Activated CD4-positive, alpha-beta T cell treated with anti-CD3 and anti-CD28 coated beads, Interleukin-2, amount 10 ng/mL, durations not matched to agents 7 days and 5 days (primary cell): ENCODE results near the gene FLNB. TPM values are rescaled to one million over a fixed set of nuclear protein-coding genes. Genes with fewer than 3 reads are reported as not detected.

Experiments used
- CTCF ChIA-PET: fragments of 350-600 bp; sonication (Branson Sonifier 250); formaldehyde crosslinking; loops from one replicate; lab custom pipeline; 2021; ENCODE audit warnings: antibody characterized with exemption; lab: Charles Lee
- POLR2A ChIA-PET: fragments of 350-600 bp; sonication (Branson Sonifier 250); formaldehyde crosslinking; loops from one replicate; lab custom pipeline; 2021; ENCODE audit warnings: antibody characterized with exemption; lab: Charles Lee
- DNase-seq: peaks from one replicate; pipeline ENCODE4 v3.0.0-alpha.2; 2020
- H3K27ac Mint-ChIP-seq: one replicate; pipeline ENCODE4 v1.8.0; 2021; ENCODE audit warnings: mild to moderate bottlenecking, moderate library complexity, mixed read lengths
- H3K27me3 Mint-ChIP-seq: one replicate; pipeline ENCODE4 v1.8.0; 2021; ENCODE audit warnings: mixed read lengths
- H3K36me3 Mint-ChIP-seq: one replicate; pipeline ENCODE4 v1.8.0; 2021; ENCODE audit warnings: low read depth, mixed read lengths
- H3K4me1 Mint-ChIP-seq: one replicate; pipeline ENCODE4 v1.8.0; 2021; ENCODE audit warnings: mixed read lengths
- H3K4me3 Mint-ChIP-seq: one replicate; pipeline ENCODE4 v1.8.0; 2021; ENCODE audit warnings: mild to moderate bottlenecking, moderate library complexity, mixed read lengths
- H3K9me3 Mint-ChIP-seq: one replicate; pipeline ENCODE4 v1.8.0; 2021; ENCODE audit warnings: mixed read lengths
- total RNA-seq, 2 experiments: library from RNA; stranded (reverse); gene quantifications; one replicate each; pipeline ENCODE4 v1.2.3, GENCODE V29; 2021

The FLNB gene
- total RNA-seq, 2 experiments from 2014 or later, result 27.2 to 28.1 TPM

DNA sequence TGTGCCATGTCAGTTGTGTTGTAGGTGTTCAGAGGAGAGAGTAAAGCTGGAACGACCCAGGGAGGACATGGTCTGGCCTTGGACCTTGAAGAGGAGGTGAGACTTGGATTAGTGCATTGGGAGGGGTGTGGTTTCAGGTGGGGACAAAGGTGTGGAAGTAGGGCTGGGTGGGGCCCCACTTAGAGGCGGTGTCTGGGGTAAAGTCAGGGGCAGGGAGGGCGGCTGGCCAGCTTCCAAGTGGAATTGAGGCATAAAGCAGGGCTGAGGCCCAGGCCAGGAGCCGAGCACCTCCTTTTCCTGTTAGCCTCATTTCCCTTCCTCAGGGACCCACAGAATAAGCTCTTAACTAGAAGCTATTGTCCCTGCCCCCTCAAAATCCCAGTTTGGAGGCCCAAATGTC lies 36.2 kb upstream of the FLNB start:
- Mint-ChIP-seq H3K36me3 (no peaks in the 10 kb centered on the region), H3K4me1 (peaks cover 11% of the 10 kb centered on the region), H3K27me3 (no peaks in the 10 kb centered on the region), H3K9me3 (peaks cover 3% of the 10 kb centered on the region), H3K27ac (no peak overlapping the region), H3K4me3 (no peak overlapping the region)
- no peak for DNase-seq
- CTCF ChIA-PET, result interaction anchor here (0.7 to 1.0 kb wide), 2 partner anchors 10 to 1691 kb away, joined by 3 read pairs; no protein-coding TSS in a partner anchor
- POLR2A ChIA-PET, result no interaction called here

DNA sequence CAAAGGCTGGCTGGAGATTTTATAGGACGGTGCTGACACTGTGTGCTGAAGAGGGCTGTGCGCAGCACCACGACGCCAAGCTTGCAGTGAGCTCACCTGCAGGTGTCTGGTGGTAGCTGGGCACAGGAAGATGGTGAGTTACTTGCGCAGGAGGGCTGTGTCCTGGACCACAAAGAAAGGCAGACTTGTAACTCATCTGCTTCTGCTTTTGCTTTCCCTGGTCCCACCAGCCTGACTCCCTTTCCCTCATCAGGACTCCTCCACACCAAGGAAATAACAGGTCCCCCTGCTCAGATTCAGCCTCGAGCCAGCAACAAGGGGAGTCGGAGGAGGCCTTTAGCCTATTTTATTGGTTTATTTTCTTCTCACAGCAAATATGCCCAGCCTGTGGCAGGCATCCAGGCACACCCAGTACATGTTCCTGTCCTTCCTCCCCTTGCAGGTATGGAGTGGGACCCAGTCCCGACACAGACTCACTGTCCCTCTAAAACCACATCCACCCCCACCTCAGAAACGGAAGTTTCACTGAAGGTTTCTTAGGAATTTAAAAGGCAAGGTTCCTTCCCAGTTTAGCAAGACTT lies 35.6 kb upstream of the FLNB start:
- Mint-ChIP-seq H3K36me3 (no peaks in the 10 kb centered on the region), H3K4me1 (peaks cover 5% of the 10 kb centered on the region), H3K4me3 (no peak overlapping the region), H3K27ac (no peak overlapping the region), H3K27me3 (no peaks in the 10 kb centered on the region), H3K9me3 (no peaks in the 10 kb centered on the region)
- no peak for DNase-seq
- ChIA-PET CTCF (no interaction called here), POLR2A (no interaction called here)

DNA sequence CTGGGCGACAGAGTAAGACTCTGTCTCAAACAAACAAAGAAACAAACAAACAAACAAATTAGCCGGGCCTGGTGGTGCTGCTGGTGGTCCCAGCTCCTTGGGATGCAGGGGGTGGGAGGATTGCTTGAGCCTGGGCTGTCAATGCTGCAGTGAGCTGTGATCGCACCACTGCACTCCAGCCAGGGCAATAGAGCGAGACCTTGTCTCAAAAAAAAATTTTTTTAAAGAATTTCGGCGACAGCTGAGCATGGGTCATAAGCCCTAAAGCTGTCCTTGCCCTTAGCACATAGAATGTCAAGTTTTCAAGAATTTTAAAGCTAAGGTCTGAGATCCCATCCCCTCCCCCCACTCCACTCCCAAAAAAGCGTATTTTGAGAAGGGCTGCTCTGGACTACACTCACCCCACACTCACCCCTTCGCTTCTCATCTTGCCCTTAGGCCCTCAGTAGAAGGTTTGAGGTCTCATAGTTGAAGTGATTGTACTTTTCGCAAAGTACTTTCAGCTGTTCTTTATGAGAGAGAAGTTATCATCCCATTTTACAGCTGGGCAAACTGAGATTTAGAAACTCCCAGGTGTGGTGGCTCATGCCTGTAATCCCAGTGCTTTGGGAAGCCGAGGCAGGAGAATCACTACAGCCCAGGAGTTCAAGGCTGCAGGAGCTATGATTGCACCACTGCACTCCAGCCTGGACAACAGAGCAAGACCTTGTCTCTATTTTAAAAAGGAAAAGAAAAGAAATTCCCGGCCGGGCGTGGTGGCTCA lies 34.3 kb upstream of the FLNB start:
- Mint-ChIP-seq H3K27me3 (no peaks in the 10 kb centered on the region), H3K27ac (no peak overlapping the region), H3K9me3 (no peaks in the 10 kb centered on the region), H3K4me3 (no peak overlapping the region), H3K36me3 (no peaks in the 10 kb centered on the region), H3K4me1 (peaks cover 6% of the 10 kb centered on the region)
- CTCF ChIA-PET, result interaction anchor here (1.1 to 1.4 kb wide), 2 partner anchors 8 to 41 kb away, joined by 3 to 5 read pairs; no protein-coding TSS in a partner anchor
- DNase-seq, result no peak
- POLR2A ChIA-PET, result no interaction called here

DNA sequence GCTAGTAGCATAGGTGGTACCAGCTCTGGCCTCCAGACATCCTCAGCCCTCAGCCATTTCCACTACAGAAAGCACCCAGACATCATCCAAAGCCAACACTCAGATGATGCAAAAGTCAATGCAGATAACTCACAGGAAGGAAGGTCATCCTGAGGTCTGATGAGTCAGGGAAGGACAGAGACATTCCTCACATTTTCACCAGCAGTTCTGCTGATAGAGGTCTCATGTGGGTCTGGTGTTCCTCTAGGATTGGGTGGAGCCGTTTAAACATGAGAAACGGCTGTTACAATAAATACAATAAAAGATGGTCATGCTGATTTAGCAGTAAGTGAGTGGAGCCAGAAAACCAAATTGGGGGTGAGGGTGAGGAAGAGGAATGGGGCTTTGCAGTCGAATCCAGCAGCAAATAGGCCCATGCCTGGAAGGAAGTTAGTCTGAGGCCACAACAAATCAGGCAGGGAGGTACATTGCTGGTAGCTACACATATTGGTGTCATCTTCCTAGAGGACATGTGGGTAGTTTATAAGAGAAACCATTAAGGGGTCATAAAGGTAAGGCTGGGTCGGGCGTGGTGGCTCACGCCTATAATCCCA lies 33.3 kb upstream of the FLNB start:
- H3K4me1 Mint-ChIP-seq, result peaks cover 6% of the 10 kb centered on the region
- ChIA-PET CTCF (interaction anchor here (0.6 to 1.1 kb wide), 4 partner anchors 9 to 555 kb away, joined by 4 to 5 read pairs (median 4); no protein-coding TSS in a partner anchor), POLR2A (no interaction called here)
- no peak for DNase-seq
- no peaks in the 10 kb centered on the region for H3K27me3 Mint-ChIP-seq
- no peak overlapping the region for H3K4me3 Mint-ChIP-seq
- H3K36me3 Mint-ChIP-seq, result no peaks in the 10 kb centered on the region
- H3K9me3 Mint-ChIP-seq, result no peaks in the 10 kb centered on the region
- H3K27ac Mint-ChIP-seq, result no peak overlapping the region

DNA sequence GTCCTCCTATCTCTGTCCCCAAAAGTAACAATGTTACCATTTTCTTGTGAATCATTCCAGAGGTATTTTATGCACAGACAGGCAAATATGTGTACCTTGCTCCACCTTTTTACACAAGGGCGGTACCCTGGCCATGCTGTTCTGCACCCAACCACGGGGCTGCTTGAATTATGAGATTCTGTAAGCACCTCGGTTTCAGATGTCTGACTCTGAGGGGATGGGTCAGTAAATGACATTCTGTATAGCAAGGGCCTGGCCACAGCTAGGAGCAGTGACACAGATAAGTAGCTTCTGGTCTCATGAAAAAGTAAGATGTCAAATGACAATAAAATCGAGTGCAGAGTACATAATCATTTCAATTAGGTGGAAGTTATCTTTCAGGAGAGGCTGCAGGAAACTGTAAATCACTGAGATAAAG lies 30.4 kb upstream of the FLNB start:
- peaks cover 15% of the 10 kb centered on the region for H3K4me1 Mint-ChIP-seq
- POLR2A ChIA-PET, result no interaction called here
- H3K27ac Mint-ChIP-seq, result no peak overlapping the region
- no peak overlapping the region for H3K4me3 Mint-ChIP-seq
- no peaks in the 10 kb centered on the region for H3K27me3 Mint-ChIP-seq
- DNase-seq, result no peak
- H3K9me3 Mint-ChIP-seq, result no peaks in the 10 kb centered on the region
- CTCF ChIA-PET, result interaction anchor here (0.7 kb wide), 1 partner anchor 47 kb away, joined by 3 read pairs; no protein-coding TSS in a partner anchor
- no peaks in the 10 kb centered on the region for H3K36me3 Mint-ChIP-seq

DNA sequence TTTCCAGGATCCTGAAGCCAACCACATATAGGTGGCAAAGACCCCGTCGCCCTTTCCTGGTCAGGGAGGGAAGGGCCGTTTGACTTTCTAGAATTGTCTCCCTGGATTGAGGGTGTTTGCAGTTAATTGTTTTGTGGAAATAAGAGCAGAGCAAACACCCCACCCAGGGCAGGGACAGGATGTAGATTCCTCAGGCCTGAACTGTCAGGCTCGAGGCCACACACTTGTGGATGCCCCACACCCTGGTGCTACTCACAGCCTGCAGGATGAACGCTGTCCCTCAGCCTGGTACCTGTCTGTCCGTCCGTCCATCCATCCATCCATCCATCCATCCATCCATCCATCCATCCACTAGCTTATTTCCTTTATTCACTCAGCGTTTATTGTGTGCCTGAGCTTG lies 29.9 kb upstream of the FLNB start:
- H3K36me3 Mint-ChIP-seq, result no peaks in the 10 kb centered on the region
- peaks cover 20% of the 10 kb centered on the region for H3K4me1 Mint-ChIP-seq
- DNase-seq, result no peak
- no peak overlapping the region for H3K27ac Mint-ChIP-seq
- no peak overlapping the region for H3K4me3 Mint-ChIP-seq
- POLR2A ChIA-PET, result no interaction called here
- H3K27me3 Mint-ChIP-seq, result no peaks in the 10 kb centered on the region
- CTCF ChIA-PET, result interaction anchor here (0.7 kb wide), 1 partner anchor 47 kb away, joined by 3 read pairs; no protein-coding TSS in a partner anchor
- no peaks in the 10 kb centered on the region for H3K9me3 Mint-ChIP-seq

DNA sequence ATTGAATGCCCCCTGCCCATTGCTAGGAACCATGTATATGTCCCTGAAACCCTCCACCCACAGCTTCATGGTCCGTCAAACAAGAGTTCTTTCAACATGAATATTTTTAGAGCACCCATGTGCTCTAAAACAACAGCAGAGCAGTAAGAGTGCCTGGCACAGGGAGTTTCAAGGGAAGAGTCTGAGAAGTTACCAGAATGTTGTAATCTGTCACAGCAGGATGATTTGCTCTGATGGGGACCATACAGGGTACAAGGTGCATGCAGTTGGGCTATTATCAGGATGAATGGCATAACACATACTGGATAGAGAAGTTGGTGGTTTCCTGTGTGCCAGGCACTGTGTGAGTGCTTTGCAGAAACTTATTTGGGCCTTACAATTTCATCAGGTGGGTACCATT lies 27.8 kb upstream of the FLNB start:
- Mint-ChIP-seq H3K27ac (no peak overlapping the region), H3K9me3 (no peaks in the 10 kb centered on the region), H3K4me3 (no peak overlapping the region), H3K4me1 (peaks cover 32% of the 10 kb centered on the region), H3K36me3 (peaks cover 2% of the 10 kb centered on the region), H3K27me3 (no peaks in the 10 kb centered on the region)
- ChIA-PET CTCF (interaction anchor here (0.6 to 1.8 kb wide), 3 partner anchors 12 to 28 kb away, joined by 3 to 4 read pairs (median 3); partner anchors contain the start of gene FLNB), POLR2A (no interaction called here)
- DNase-seq, result no peak

DNA sequence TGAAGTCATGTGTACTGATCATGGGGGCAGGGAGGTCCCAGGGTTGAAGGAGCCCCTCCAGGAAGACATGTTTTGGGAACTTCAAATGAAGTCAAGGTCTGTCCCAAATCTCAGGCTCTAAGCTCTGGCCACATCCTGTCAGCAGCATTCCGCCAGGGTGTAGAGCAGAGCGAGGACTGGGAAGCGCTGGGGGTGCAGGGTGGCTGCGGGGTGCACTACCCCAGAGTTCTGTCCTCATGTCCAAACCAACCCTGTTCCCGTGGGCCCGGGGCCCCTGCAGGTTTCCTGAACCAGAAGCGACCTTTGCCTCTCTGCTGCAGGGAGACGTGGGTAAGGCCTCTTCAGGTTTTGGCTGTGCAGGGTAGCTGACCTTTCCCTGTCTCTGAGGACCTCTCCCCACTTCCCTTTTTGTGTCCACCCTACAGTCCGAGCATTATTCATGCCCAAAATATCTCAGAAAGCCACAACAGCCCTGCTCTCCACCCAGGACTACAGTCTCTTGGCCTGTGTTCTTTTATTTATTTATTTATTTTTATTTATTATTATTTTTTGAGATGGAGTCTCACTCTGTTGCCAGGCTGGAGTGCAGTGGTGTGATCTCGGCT lies 26.6 kb upstream of the FLNB start:
- H3K36me3 Mint-ChIP-seq, result peaks cover 2% of the 10 kb centered on the region
- CTCF ChIA-PET, result interaction anchor here (0.6 to 1.8 kb wide), 3 partner anchors 10 to 171 kb away, joined by 3 to 4 read pairs (median 3); no protein-coding TSS in a partner anchor
- no peaks in the 10 kb centered on the region for H3K9me3 Mint-ChIP-seq
- POLR2A ChIA-PET, result no interaction called here
- no peak overlapping the region for H3K27ac Mint-ChIP-seq
- peaks cover 32% of the 10 kb centered on the region for H3K4me1 Mint-ChIP-seq
- no peak overlapping the region for H3K4me3 Mint-ChIP-seq
- DNase-seq, result no peak
- H3K27me3 Mint-ChIP-seq, result no peaks in the 10 kb centered on the region

DNA sequence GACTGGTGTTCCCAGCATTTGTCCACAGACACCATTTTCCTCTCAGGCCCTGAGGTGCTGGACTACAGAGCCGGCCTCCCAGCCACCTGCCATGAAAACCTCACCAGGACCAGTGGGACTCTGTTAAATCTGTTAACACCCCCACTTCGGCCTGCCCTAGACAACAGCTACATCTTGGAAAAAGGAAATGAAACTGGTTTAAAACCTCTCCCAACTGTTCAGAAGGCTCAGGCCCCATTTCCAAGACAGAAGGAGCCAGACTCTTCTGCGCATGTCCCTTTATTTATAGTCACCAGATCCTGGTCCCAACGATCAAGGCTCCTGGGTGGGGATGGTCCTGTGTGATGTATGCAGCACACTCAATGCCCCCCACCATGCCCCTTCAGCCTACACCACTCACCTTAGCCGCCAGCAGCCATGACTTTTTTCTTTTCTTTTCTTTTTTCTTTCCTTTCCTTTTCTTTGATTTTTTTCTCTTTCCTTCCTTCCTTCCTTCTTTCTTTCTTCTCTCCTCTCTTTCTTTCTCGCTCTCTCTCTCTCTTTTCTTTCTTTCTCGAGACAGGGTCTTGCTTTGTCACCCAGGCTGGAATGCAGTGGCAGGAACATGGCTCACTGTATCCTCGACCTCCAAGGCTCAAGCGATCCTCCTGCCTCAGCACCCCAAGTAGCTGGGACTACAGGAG lies 25.5 kb upstream of the FLNB start:
- Mint-ChIP-seq H3K27me3 (no peaks in the 10 kb centered on the region), H3K4me3 (no peak overlapping the region), H3K27ac (peak overlapping the region; percentile 90), H3K36me3 (peaks cover 2% of the 10 kb centered on the region), H3K4me1 (peaks cover 32% of the 10 kb centered on the region), H3K9me3 (no peaks in the 10 kb centered on the region)
- POLR2A ChIA-PET, result interaction anchor here (0.6 kb wide), 1 partner anchor 53 kb away, joined by 3 read pairs; no protein-coding TSS in a partner anchor
- CTCF ChIA-PET, result interaction anchor here (1.3 kb wide), 1 partner anchor 11 kb away, joined by 3 read pairs; no protein-coding TSS in a partner anchor
- DNase-seq, result no peak

DNA sequence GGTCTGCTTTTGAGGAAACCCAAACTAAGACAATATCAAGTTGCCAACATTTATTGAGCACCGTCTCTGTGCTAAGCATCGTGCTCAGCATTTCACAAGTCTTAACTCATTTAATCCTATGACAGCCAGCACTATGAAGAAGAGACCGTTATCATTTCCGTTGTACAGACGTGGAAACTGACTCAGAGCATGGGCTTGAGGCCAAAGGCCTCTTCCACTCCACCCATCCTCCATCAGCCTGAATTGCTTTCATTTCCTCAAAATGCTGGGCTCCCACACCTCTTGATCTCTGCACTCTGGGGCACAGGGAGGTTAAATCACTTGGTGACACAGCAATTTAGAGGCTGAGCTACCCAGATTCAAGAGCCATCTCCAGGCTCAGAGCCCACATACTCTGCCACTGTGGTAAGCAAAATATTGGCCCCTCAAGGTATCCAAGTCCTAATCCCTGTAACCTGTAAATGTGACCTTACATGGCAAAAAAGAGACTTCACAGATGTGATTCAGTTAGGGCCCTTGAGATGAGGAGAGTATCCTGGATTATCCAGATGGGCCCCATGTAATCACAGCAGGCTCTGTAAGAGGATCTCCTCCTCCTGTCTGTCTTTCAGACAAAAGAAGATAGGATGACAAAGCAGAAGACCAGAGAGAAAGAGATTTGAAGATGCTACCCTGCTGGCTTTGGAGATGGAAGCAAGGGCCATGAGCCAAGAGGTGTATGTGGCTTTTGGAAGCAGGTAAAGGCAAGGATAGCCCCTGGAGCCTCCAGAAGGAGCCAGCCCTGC lies 24.3 kb upstream of the FLNB start:
- Mint-ChIP-seq H3K27ac (peak overlapping the region; percentile 90), H3K4me1 (peaks cover 27% of the 10 kb centered on the region), H3K9me3 (no peaks in the 10 kb centered on the region), H3K36me3 (peaks cover 2% of the 10 kb centered on the region), H3K4me3 (no peak overlapping the region), H3K27me3 (no peaks in the 10 kb centered on the region)
- POLR2A ChIA-PET, result no interaction called here
- DNase-seq, result peak; percentile 64
- CTCF ChIA-PET, result interaction anchor here (0.6 to 1.5 kb wide), 5 partner anchors 17 to 559 kb away, joined by 3 to 8 read pairs (median 4); partner anchors contain the start of gene FLNB

DNA sequence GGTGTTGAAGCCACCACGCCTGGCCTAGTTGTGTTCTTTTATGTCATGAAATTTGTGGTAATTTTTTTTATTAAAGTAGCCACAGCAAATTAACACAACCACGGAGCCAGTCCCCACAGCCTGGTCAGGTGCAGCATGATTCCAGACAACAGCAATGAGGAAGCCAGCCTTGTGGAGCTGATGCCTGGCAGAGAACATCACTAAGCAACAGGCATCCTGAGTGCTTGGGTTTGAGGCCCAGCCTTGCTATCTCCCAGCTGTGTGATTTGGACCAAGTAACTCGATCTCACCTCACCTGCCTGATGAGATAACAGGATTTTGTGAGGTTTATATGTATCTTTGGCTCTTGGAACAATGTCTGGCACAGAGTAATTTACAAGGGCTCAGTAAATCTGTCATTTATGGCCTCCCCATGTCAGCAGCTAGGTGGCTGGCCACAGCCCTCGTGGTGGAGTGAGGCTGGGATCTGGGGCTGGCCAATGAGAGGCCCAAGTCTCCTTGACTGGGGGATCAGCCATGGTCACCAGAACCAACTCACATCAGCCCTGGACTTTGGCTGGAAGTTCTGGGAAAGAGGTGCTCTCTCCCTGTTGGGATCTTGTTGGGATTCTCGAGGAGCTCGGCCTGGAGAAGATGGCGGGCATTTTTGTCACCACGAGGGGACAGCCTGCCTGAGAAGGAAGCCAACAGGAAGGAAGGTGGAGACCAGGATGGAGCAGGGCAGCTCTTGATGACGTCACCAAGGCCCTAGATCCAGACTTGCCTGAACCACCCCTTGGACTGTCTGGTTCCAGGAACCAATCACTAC lies 22.8 kb upstream of the FLNB start:
- POLR2A ChIA-PET, result no interaction called here
- Mint-ChIP-seq H3K4me1 (peaks cover 26% of the 10 kb centered on the region), H3K27ac (peak overlapping the region; percentile 71), H3K9me3 (no peaks in the 10 kb centered on the region), H3K27me3 (no peaks in the 10 kb centered on the region), H3K36me3 (peaks cover 2% of the 10 kb centered on the region), H3K4me3 (no peak overlapping the region)
- DNase-seq, result no peak
- CTCF ChIA-PET, result interaction anchor here (1.2 to 1.5 kb wide), 2 partner anchors 16 to 22 kb away, joined by 4 to 8 read pairs; partner anchors contain the start of gene FLNB
